HepG2 (cell line): ENCODE results near the gene LRGUK. TPM values are rescaled to one million over a fixed set of nuclear protein-coding genes. Genes with fewer than 3 reads are reported as not detected.

Source experiments
- ATAC-seq: fragments of 200-7000 bp; cut with Tn5 transposase; 3 replicates; pipeline ENCODE4 v1.9.1; 2020; ENCODE audit warnings: mild to moderate bottlenecking, moderate library complexity
- BruUV-seq: library from RNA; stranded (reverse); fragments of 400-500 nt; replicated peaks from 2 replicates; lab custom pipeline; 2021; lab: Mats Ljungman, UMichigan
- CTCF ChIA-PET: fragments of 300-600 bp; formaldehyde crosslinking; extraction: SDS; loops from one replicate; lab custom pipeline; 2021; ENCODE audit warnings: low total read pairs, inconsistent platforms, low intra/inter-chr PET ratio; lab: Yijun Ruan, JAX
- POLR2A ChIA-PET: fragments of 350-600 bp; sonication (Branson Sonifier 250); formaldehyde crosslinking; loops from one replicate; lab custom pipeline; 2020; ENCODE audit warnings: antibody characterized with exemption, inconsistent platforms; lab: Yijun Ruan, JAX
- DNase-seq: peaks from one replicate; pipeline ENCODE4 v3.0.0-alpha.2; 2015; ENCODE audit warnings: low spot score
- FAIRE-seq: peaks from 3 replicates; lab custom pipeline; 2011; peaks lifted over from hg19 to GRCh38; lab: Jason Lieb, UNC
- H2AFZ ChIP-seq: one replicate; pipeline ENCODE4 v1.6.1; 2011; ENCODE audit warnings: low read length, inconsistent platforms
- H3K27ac ChIP-seq: fragments of 300-600 bp; 3 replicates; pipeline ENCODE4 v1.8.0; 2011; ENCODE audit warnings: mixed run types, mild to moderate bottlenecking, mixed read lengths, low read length, inconsistent platforms; ENCODE audit not compliant: insufficient read depth; ENCODE audit errors: extremely low read length
- H3K27me3 ChIP-seq, 2 experiments: fragments of 200-600 bp in 1 of 2; 2 replicates in 1 of 2; 3 replicates in 1 of 2; pipeline versions ENCODE4 v1.6.0 to v1.8.0; 2011; ENCODE audit warnings: low read length in 2 of 2, mild to moderate bottlenecking in 2 of 2, moderate library complexity in 2 of 2, inconsistent platforms in 1 of 2; ENCODE audit not compliant: insufficient read depth in 2 of 2, control insufficient read depth in 1 of 2
- H3K36me3 ChIP-seq, 2 experiments: fragments of 200-600 bp in 1 of 2; replicated peaks in 1 of 2; 2 replicates in 1 of 2; 3 replicates in 1 of 2; pipeline versions ENCODE4 v1.5.1 to v1.8.0; 2011; ENCODE audit warnings: low read length in 2 of 2, inconsistent platforms in 1 of 2; ENCODE audit not compliant: insufficient read depth in 2 of 2, control insufficient read depth in 1 of 2
- H3K4me1 ChIP-seq: 2 replicates; pipeline ENCODE4 v1.5.1; 2012; ENCODE audit warnings: low read length, inconsistent platforms; ENCODE audit not compliant: insufficient read depth
- H3K4me2 ChIP-seq: 2 replicates; pipeline ENCODE4 v1.6.0; 2011; ENCODE audit warnings: low read depth, low read length, inconsistent platforms
- H3K4me3 ChIP-seq, 3 experiments: fragments of 200-600 bp in 1 of 3; sonication (generic), shearing (Covaris generic) in 1 of 3; replicated peaks in 1 of 3; 2 replicates each; pipeline ENCODE4 v1.5.1; 2011 to 2016; ENCODE audit warnings: low read length in 3 of 3, inconsistent platforms in 2 of 3, low read depth in 2 of 3, mild to moderate bottlenecking in 2 of 3, control low read depth in 1 of 3, mixed read lengths in 1 of 3; ENCODE audit not compliant: insufficient read depth in 1 of 3
- H3K79me2 ChIP-seq: one replicate; pipeline ENCODE4 v1.6.1; 2011; ENCODE audit warnings: low read length, inconsistent platforms; ENCODE audit not compliant: insufficient read depth
- H3K9ac ChIP-seq: 2 replicates; pipeline ENCODE4 v1.6.0; 2011; ENCODE audit warnings: mild to moderate bottlenecking, low read depth, low read length, inconsistent platforms; ENCODE audit not compliant: insufficient read depth
- H3K9me3 ChIP-seq: 2 replicates; pipeline ENCODE4 v1.5.1; 2012; ENCODE audit warnings: mild to moderate bottlenecking, low read length
- H4K20me1 ChIP-seq: 2 replicates; pipeline ENCODE4 v1.6.0; 2011; ENCODE audit warnings: inconsistent platforms, mild to moderate bottlenecking, low read length, moderate library complexity; ENCODE audit not compliant: insufficient read depth
- DRAP1 ChIP-seq: IDR thresholded peaks from 2 replicates; pipeline ENCODE4 v1.6.1; 2016; ENCODE audit warnings: missing genetic modification reagents, missing compliant biosample characterization
- E2F2 ChIP-seq: sonication (generic); formaldehyde crosslinking; IDR thresholded peaks from 2 replicates; pipeline ENCODE4 v1.4.0; 2020; ENCODE audit warnings: missing genetic modification reagents, borderline replicate concordance
- JUNB ChIP-seq: sonication (generic); formaldehyde crosslinking; IDR thresholded peaks from 2 replicates; pipeline ENCODE4 v1.8.0; 2022; ENCODE audit warnings: missing genetic modification reagents, mild to moderate bottlenecking, borderline replicate concordance
- MAFF ChIP-seq: IDR thresholded peaks from 2 replicates; pipeline ENCODE4 v1.6.1; 2011; ENCODE audit warnings: low read depth, low read length, improper control_type of control experiment
- MIER2 ChIP-seq: IDR thresholded peaks from 2 replicates; pipeline ENCODE4 v1.6.1; 2016; ENCODE audit warnings: missing biosample characterization, missing genetic modification reagents
- MTF1 ChIP-seq: sonication (generic); formaldehyde crosslinking; IDR thresholded peaks from 2 replicates; pipeline ENCODE4 v1.5.0; 2020; ENCODE audit warnings: missing genetic modification reagents
- NR2C2 ChIP-seq: sonication (generic); formaldehyde crosslinking; IDR thresholded peaks from 2 replicates; pipeline ENCODE4 v1.4.0; 2020; ENCODE audit warnings: missing genetic modification reagents, mild to moderate bottlenecking, moderate library complexity, borderline replicate concordance
- PITX1 ChIP-seq: sonication (generic); formaldehyde crosslinking; IDR thresholded peaks from 2 replicates; pipeline ENCODE4 v1.5.1; 2020; ENCODE audit warnings: mild to moderate bottlenecking, missing genetic modification reagents
- SP1 ChIP-seq, 2 experiments: fragments of 450-650 bp in 1 of 2; sonication (generic) in 1 of 2; formaldehyde crosslinking in 1 of 2; IDR thresholded peaks; 2 replicates each; pipeline versions ENCODE4 v1.4.0 to v1.6.1; 2016 to 2020; ENCODE audit warnings: missing genetic modification reagents in 1 of 2
- STAT6 ChIP-seq: sonication (generic); formaldehyde crosslinking; IDR thresholded peaks from 2 replicates; pipeline ENCODE4 v1.4.0; 2020; ENCODE audit warnings: missing genetic modification reagents, mild to moderate bottlenecking, borderline replicate concordance
- ZBTB37 ChIP-seq: sonication (generic); formaldehyde crosslinking; IDR thresholded peaks from 2 replicates; pipeline ENCODE4 v1.4.0; 2020; ENCODE audit warnings: mild to moderate bottlenecking, missing genetic modification reagents
- ZNF180 ChIP-seq: sonication (generic); formaldehyde crosslinking; IDR thresholded peaks from 2 replicates; pipeline ENCODE4 v1.4.0; 2020; ENCODE audit warnings: low read depth, missing genetic modification reagents, borderline replicate concordance
- ZSCAN25 ChIP-seq: sonication (generic); formaldehyde crosslinking; IDR thresholded peaks from 2 replicates; pipeline ENCODE4 v1.8.0; 2022; ENCODE audit warnings: mild to moderate bottlenecking, missing genetic modification reagents
- WGBS: methylation state at CpG from one replicate; pipeline ENCODE4 v1.1.6; 2017; ENCODE audit warnings: low lambda C conversion rate; 5-methylcytosine and 5-hydroxymethylcytosine counted together
- in situ Hi-C: cut with HindIII; loops from 2 replicates; pipeline ENCODE4 v1.10.0; 2017; ENCODE audit warnings: low pct_unique_long_range_greater_than_20kb; ENCODE audit not compliant: extremely low pct_ligation_motif_present
- intact Hi-C: fragments of 100-400 bp; cut with micrococcal nuclease; formaldehyde crosslinking; loops from one replicate; pipeline ENCODE4 v1.10.0; 2022; ENCODE audit not compliant: unreplicated experiment
- polyA plus RNA-seq, 8 experiments: library from polyadenylated mRNA; depleted of rRNA in 3 of 8; stranded (reverse) in 7 of 8; unstranded in 1 of 8; fragments of >200 nt; fragmentation: Illumina TruSeq in 4 of 8; extraction: Trizol in 4 of 8; gene quantifications; 2 replicates each; pipeline versions ENCODE4 v1.2.1 to v1.2.3, GENCODE V29; 2011 to 2016; ENCODE audit warnings: low read depth in 4 of 8, missing spikeins in 1 of 8, mixed read lengths in 1 of 8; ENCODE audit not compliant: insufficient read depth in 1 of 8
- total RNA-seq, 5 experiments: library from RNA; depleted of rRNA; stranded (reverse); fragments of >200 nt; fragmentation: Illumina TruSeq; extraction: Trizol; gene quantifications; 2 replicates each; pipeline ENCODE4 v1.2.3, GENCODE V29; 2016; ENCODE audit warnings: low read depth in 1 of 5

LRGUK gene
- total and polyA plus RNA-seq, 2 of the 13 experiments (the other 11 are each of a cell fraction or from before 2014, with no cell fraction given) = 0.18 to 0.20 TPM

GRCh38 chr7:134129856-134130523 lies 2.9 kb downstream of the LRGUK start:
- no TSS peak for BruUV-seq
- H3K27me3 ChIP-seq = 0 out of 5 replicates have a peak, but pooled peaks cover 0 to 3% of the 10 kb centered on the region in 2 experiments
- H2AFZ ChIP-seq = no peak overlapping the region
- no peak for FAIRE-seq
- ATAC-seq = no peak
- ChIA-PET POLR2A (no interaction called here), CTCF (no interaction called here)
- in situ Hi-C loops (no loop called here), intact Hi-C loops (loop anchor here (10.0 kb wide), 1 partner anchor 95 kb away; no protein-coding TSS in a partner anchor)
- no peaks in the 10 kb centered on the region for H3K79me2 ChIP-seq
- no peak overlapping the region for H3K27ac ChIP-seq
- no peaks in the 10 kb centered on the region; the same call in 1 of the 2 replicates for H4K20me1 ChIP-seq
- H3K9me3 ChIP-seq = no peaks in the 10 kb centered on the region
- H3K4me1 ChIP-seq = peaks cover 12% of the 10 kb centered on the region; the same call in 1 of the 2 replicates
- no peak overlapping the region for H3K9ac ChIP-seq
- H3K4me3 ChIP-seq = no peak overlapping the region
- no peak for DNase-seq
- no peaks in the 10 kb centered on the region for H3K36me3 ChIP-seq
- H3K4me2 ChIP-seq = no peak overlapping the region
- 20% methylated on average over 2 of the region's 2 CpGs for WGBS
- TF ChIP-seq JUNB (CRISPR knock-in tag) (no peak), MTF1 (CRISPR knock-in tag) (no peak), STAT6 (CRISPR knock-in tag) (no peak), E2F2 (CRISPR knock-in tag) (no peak), ZBTB37 (CRISPR knock-in tag) (no peak), DRAP1 (CRISPR knock-in tag) (no peak), SP1 (IDR thresholded peaks at IDR 0.05) (no peak), SP1 (CRISPR knock-in tag; IDR thresholded peaks at IDR 0.05) (no peak), ZNF180 (CRISPR knock-in tag) (no peak), MIER2 (CRISPR knock-in tag) (no peak), NR2C2 (CRISPR knock-in tag) (no peak), MAFF (no peak), ZSCAN25 (CRISPR knock-in tag) (no peak), PITX1 (no peak)
